GM12875 (cell line): ENCODE results near the gene H2BW2.
"Not testable (repeated sequence)": the region's sequence is repeated elsewhere in the genome, so short reads cannot be mapped to it uniquely, and the experiment has no call there.

Experiments used
- H3K4me3 ChIP-seq: one replicate; pipeline ENCODE4 v1.5.1; 2011; ENCODE audit warnings: low read depth, low read length, control low read depth
- TF ChIP-seq, protein P1 (sequence below): IDR thresholded peaks from 2 replicates; pipeline ENCODE4 v1.5.1; 2011; ENCODE audit warnings: low read depth, mild to moderate bottlenecking, control low read depth, inconsistent platforms, low read length, moderate library complexity, borderline replicate concordance; ENCODE audit not compliant: insufficient read depth

H2BW2 gene

DNA sequence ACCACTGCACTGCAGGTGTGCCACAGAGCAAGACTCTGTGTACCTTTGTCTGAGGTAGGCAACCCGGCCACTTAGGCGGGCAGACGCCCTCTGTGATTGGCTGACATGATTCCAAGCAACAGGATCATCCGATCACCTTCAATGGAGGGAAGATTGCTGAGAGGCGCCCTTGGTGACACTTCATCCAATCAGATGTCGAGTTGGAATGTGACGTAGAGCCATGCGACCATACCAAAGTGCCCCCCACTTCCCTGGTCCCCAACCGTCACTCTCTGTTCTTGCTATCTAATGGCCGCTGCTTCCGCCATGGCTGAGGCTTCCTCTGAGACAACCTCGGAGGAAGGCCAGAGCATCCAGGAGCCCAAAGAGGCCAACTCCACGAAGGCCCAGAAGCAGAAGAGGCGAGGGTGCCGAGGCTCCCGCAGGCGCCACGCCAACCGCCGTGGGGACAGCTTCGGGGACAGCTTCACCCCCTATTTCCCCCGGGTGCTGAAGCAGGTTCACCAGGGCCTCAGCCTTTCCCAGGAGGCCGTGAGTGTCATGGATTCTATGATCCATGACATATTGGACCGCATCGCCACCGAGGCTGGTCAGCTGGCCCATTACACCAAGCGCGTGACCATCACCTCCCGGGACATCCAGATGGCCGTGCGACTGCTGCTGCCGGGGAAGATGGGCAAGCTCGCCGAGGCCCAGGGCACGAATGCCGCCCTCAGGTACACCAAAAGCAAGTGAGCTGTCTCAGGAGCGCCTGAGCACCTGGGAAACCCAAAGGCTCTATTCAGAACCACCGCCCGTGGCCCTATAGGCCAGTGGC lies at the start of gene H2BW2:
Gene H2BW2, plus strand, starts transcription at position 268 of the 817 bp plus-strand sequence. Its CDS starts 39 bp downstream, at position 307.
- TF ChIP-seq, protein P1, sequence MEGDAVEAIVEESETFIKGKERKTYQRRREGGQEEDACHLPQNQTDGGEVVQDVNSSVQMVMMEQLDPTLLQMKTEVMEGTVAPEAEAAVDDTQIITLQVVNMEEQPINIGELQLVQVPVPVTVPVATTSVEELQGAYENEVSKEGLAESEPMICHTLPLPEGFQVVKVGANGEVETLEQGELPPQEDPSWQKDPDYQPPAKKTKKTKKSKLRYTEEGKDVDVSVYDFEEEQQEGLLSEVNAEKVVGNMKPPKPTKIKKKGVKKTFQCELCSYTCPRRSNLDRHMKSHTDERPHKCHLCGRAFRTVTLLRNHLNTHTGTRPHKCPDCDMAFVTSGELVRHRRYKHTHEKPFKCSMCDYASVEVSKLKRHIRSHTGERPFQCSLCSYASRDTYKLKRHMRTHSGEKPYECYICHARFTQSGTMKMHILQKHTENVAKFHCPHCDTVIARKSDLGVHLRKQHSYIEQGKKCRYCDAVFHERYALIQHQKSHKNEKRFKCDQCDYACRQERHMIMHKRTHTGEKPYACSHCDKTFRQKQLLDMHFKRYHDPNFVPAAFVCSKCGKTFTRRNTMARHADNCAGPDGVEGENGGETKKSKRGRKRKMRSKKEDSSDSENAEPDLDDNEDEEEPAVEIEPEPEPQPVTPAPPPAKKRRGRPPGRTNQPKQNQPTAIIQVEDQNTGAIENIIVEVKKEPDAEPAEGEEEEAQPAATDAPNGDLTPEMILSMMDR = no peak
- H3K4me3 ChIP-seq = no peak within 1 kb of the TSS

DNA sequence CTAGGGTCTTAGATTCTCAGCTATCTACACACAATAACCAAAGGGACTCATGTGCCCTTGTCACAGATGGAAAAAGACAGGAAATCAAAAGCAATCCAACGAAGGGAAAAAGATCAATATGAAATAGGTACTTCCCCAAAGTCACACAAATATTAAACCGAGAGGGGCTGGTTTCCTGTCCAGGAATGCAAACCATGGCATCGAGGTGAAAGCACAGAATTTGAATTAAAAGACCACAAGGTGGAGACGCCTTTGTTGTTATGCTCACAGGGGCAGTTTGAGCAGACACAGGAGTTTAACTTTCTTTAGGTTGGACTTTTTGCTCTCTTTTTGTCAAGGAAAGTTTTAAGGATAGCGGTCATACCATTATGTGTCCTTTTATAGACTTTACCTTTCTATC lies 40.5 kb upstream of the H2BW2 start:
- H3K4me3 ChIP-seq = no peak overlapping the region
- TF ChIP-seq, protein P1 = no peak

DNA sequence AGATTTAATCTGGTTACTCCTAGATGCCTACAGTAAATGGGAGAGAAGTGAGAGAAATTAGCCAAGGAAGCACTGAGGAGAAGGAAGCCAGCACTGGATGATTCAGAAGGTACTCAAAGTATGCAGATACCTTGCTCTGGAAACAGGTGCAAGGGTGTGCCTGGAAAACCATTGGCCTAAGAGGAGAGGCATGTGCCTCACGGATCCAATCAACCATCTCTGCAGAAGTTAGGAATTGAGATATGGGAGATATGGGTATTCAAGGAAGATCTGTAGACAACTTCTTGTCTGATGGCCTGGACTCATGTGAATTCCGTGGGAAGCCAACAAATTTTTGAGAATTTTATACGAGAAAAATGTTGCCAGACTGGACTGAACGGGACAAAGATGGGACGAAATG lies 30.9 kb upstream of the H2BW2 start:
- TF ChIP-seq, protein P1 = no peak
- no peak overlapping the region for H3K4me3 ChIP-seq

DNA sequence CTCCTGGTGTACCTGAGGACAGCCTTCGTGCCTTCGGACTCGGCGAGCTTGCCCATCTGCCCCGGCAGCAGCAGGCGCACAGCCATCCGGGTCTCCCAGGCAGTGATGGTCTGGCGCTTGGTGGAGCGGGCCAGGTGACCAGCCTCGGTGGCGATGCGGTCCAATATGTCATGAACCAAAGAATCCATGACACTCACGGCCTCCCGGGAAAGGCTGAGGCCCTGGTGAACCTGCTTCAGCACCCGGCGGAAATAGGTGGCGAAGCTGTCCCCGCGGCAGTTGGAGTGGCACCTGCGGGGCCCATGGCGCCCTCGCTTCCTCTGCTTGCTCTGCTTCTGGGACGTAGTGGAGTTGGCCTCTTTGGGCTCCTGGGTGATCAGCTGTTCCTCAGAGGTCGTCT lies 26.6 kb upstream of the H2BW2 start:
- TF ChIP-seq, protein P1 = no peak
- H3K4me3 ChIP-seq = no peak overlapping the region

DNA sequence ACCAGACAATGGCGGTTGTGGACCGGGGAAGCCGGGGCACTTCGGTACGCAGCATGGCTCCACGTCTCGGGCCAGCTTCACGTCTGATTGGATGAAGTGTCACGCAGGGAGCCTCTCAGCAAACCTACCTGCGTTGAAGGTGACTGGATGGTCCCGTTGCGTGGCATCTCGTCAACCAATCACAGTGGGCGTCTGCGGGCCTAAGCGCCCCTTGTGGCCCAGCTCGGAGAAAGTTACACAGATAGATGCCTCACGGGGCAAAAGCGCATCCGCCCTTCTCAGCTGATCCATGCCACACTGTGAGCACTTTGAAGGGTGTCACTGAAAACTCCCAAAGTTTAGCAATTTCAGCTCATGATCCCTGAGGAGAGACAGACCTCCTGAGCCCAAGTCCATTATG lies 26.1 kb upstream of the H2BW2 start, which contains the start of gene H2BW1:
Gene H2BW1, minus strand, starts transcription at position 103 of the 400 bp plus-strand sequence. CDS start 132 bp downstream, outside the sequence.
- no peak within 1 kb of the TSS for H3K4me3 ChIP-seq

DNA sequence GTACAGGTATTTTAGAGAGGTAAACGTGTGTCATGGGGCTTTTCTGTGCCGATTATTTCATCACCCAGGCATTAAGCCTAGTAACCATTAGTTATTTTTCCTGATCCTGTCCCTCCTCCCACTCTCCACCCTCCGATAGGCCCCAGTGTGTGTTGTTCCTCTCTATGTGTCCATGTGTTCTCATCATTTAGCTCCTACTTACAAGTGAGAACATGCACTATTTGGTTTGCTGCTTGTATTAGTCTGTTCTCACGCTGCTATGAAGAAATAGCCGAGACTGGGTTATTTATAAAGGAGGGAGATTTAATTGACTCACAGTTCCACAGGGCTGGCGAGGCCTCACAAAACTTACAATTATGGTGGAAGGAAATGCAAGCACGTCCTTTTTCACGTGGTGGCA lies 24.2 kb upstream of the H2BW2 start:
- not testable (repeated sequence) for H3K4me3 ChIP-seq

More for the DNA sequence above, 26.1 kb upstream of the H2BW2 start, which contains the start of gene H2BW1:
- TF ChIP-seq, protein P1 = no peak

DNA sequence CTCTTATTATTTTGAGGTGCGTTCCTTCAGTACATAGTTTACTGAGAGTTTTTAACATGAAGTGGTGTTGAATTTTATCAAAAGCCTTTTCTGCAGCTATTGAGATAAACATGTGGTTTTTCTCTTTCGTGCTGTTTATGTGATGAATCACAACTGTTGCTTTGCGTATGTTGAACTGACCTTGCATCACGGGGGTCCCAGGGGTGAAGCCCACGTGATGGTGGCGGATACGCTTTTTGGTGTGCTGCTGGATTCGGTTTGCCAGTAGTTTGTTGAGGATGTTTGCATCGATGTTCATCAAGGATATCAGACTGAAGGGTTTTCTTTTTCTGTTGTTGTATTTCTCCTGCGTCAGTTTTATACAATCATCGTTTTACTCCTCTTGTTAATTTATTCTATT lies 21.6 kb upstream of the H2BW2 start:
- TF ChIP-seq, protein P1 = no peak
- H3K4me3 ChIP-seq = no peak overlapping the region
